ENCODE measurements around the gene MAP3K9.

Gene MAP3K9

DNA sequence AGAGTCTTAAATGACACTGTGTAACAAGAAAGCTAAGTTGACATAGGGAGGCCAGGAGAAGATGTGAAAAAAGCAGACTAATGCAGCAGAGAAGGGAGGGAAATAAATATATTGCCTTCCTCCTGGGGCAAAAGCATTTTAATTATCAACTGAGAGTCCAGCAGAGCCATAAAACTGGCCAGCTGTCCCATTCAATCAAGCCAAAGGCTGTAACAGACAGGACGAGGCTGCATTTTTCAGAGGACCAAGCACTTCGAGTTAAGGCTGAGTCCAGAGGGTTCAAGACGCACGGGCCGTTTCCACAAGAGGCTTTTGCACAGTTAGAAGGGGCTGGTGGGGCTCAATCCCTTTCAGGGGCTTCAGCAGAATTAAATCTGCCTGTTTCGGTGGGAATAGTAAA is 20.4 kb downstream of the MAP3K9 start:
- no peak for DNase-seq (ENCODE audit: low read depth in 3 of 3)

DNA sequence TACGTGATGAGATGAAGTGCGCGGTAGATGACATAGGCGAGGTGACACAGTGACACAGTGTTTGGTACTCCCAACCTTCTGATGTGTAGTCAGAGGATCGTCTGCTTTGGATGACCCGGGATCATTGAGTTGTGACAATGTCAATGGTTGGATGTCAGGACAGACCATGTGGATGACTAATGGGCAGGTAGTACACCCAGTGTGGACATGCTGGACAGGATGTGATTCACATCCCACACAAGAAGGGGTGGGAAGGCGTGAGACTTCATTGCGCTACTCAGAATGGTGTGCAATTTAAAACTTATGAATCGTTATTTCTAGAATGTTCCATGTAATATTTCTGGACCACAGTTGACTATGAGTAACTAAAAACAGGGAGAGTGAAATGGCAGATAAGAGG is 23.8 kb downstream of the MAP3K9 start:
- DNase-seq (ENCODE audit: low read depth in 3 of 3), result no peak

DNA sequence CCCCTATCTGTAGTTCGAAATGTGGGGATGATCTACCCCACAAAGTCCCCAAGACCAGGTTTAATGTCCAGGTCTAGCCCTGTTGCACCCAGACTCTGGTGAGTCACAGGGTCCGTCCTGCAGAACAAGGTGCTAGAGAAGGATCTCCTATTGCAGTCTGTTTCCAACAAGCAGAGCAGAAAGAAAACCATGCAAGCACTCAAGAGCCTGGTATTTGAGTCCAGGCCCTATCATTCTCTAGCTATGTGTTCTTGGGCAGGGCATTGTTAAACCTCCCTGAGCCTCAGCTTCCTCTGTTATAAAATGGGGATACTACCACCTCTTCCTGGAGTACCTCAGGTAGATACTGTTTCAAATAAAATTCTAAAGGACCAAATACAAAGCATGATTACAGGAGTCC is 24.4 kb downstream of the MAP3K9 start:
- no peak for DNase-seq (ENCODE audit: low read depth in 3 of 3)

DNA sequence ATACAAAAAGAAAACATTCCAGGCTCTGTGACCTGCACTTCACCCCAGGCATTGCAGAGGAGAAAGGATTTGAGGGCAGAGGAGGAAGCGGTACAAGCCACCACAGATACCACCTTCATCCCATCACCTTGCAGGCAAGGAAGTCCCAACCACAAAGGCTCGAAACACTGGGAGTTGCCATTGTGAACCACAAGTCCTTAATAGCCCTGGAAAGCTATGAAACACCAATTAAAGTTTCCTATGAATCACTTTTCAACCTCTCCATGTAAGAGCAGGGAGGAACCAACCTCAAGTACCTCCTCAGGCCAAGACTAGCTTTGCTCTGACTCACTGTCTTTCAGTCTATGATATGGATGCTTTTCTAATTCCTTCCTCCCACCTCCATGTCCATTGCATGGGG is 27.0 kb downstream of the MAP3K9 start:
- peak in 2 of 3 experiments; percentile 1 to 7 for DNase-seq (ENCODE audit: low read depth in 3 of 3)

- DNase-seq (ENCODE audit: low read depth in 3 of 3), result no peak
These were observed 28.8 kb downstream of the MAP3K9 start for GRCh38 chr14:70780396-70781075.

DNA sequence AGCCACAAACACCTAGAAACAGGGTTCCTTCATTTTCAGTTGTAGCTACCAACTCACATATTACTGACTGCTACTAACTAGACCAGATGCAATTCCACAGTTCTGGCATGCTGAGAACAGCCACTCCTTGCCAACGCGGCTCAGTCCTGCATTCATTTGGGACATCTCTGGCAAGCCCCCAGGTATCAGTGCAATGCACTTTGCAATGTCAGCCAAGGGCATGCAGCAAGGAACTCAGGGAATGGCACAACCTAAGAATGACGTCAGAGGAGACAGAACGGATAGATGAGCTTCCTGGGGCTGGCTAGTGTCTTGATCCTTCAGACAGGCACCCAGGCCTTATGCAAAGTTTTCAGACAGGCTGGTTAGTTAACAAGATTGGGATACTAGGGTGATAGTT is 29.6 kb downstream of the MAP3K9 start:
- DNase-seq (ENCODE audit: low read depth in 3 of 3), result no peak

GRCh38 chr14:70776197-70776596 is 33.1 kb downstream of the MAP3K9 start:
- DNase-seq (ENCODE audit: low read depth in 3 of 3), result no peak

GRCh38 chr14:70773182-70773862 is 36.0 kb downstream of the MAP3K9 start:
- no peak for DNase-seq (ENCODE audit: low read depth in 3 of 3)

GRCh38 chr14:70771781-70772212 is 37.5 kb downstream of the MAP3K9 start:
- no peak for DNase-seq (ENCODE audit: low read depth in 3 of 3)

- DNase-seq (ENCODE audit: low read depth in 3 of 3), result no peak
These were observed 38.8 kb downstream of the MAP3K9 start for GRCh38 chr14:70770490-70770889.

GRCh38 chr14:70759398-70759797 is 49.9 kb downstream of the MAP3K9 start:
- no peak for DNase-seq (ENCODE audit: low read depth in 3 of 3)

GRCh38 chr14:70755655-70756054 is 53.7 kb downstream of the MAP3K9 start:
- DNase-seq (ENCODE audit: low read depth in 3 of 3), result no peak

- no peak for DNase-seq (ENCODE audit: low read depth in 3 of 3)
These were observed 54.3 kb downstream of the MAP3K9 start for GRCh38 chr14:70754991-70755390.

DNA sequence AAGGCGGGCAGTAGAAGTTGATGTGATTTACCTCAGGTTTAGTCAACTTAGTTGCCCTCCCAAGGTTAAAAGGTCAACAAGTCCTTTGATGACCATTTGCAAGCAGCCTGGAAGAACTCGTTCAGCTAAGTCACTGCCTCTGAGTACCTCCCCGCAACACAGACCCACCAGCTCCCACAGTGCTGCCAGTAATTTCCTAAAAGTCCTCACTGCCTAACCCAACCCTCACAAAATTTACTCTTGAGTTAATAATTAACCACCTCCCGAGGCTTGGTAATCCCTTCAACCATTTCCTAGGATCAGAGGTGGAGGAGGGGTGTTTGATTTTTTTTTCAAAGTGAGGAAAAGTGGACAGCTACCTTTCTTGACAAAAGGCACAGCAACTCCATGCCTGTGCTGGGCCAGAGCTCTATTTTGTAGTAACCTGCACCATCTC is 55.8 kb downstream of the MAP3K9 start:
- no peak for DNase-seq (ENCODE audit: low read depth in 3 of 3)

DNA sequence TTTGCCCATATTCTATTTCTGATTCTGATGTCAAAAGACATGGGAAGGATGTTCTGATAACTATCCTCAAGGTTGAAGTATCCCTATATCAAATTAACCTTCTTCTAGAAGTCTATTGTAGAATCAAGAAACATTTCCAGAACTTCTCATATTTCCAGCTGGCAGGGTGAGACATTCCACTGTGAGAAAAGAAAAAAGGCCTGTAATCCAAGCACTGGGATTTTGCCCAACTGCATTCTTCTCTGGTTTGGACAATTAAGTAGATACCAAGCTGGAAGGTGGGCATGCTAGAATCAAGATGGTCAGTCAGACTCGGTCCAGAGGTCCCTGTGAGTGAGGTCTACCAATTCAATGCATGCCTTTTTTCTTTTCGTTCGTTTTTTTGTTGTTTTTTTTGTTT is 60.9 kb downstream of the MAP3K9 start:
- DNase-seq (ENCODE audit: low read depth in 3 of 3), result no peak

DNA sequence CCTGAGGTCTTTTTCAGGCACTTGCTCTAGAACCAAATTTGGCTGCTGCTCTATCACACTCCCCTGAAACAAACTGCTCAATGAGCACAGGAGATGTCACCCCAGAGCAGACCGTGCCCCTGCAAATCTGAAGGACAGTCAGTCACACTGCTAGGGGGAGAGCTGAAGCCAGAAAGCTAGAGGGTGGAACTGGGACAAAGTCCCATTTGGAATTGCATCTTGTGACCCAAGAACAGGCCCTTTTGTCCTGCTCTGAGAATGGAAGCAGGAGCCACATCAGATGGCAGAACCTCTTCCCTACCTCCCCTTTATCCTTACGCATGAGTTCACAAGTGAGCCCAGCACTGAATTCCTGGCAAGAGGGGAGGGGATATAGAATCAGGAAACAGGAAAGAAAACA is 64.7 kb downstream of the MAP3K9 start:
- no peak for DNase-seq (ENCODE audit: low read depth in 3 of 3)

DNA sequence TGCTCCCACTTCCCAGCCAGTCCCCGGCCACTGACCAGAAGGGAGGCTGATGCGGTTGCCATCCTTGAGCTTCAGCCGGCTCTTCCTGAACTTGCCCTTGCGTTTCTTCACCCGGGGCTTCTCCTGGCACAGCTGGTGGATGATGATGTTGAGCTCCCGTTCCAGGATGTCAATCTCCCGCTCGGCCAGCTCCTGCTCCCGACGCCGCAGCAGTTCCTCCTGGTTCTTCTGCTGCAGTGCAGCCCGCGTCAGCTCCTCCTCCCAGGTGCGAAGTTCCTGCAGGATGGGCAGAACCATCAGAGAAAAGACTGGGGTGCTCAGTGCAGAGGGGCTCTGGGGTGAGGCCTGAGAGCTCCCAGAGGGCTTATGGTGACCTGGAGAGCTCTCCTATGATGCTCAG is 67.0 kb downstream of the MAP3K9 start:
- no peak for DNase-seq (ENCODE audit: low read depth in 3 of 3)

GRCh38 chr14:70741482-70741881 is 67.8 kb downstream of the MAP3K9 start:
- no peak for DNase-seq (ENCODE audit: low read depth in 3 of 3)

GRCh38 chr14:70735043-70735442 is 74.3 kb downstream of the MAP3K9 start:
- DNase-seq (ENCODE audit: low read depth in 3 of 3), result no peak

GRCh38 chr14:70731447-70732239 is 77.7 kb downstream of the MAP3K9 start:
- DNase-seq (ENCODE audit: low read depth in 3 of 3), result no peak

- DNase-seq (ENCODE audit: low read depth in 3 of 3), result no peak
These were observed 78.9 kb downstream of the MAP3K9 start for GRCh38 chr14:70730393-70730792.

GRCh38 chr14:70726651-70727375 is 82.5 kb downstream of the MAP3K9 start:
- no peak for DNase-seq (ENCODE audit: low read depth in 3 of 3)
